HS-27A (cell line): ENCODE measurements around the gene ATP2B1.

Source experiments
- DNase-seq: peaks from one replicate; pipeline ENCODE4 v3.0.0-alpha.2; 2012; ENCODE audit warnings: low read depth, missing footprints

Gene ATP2B1

DNA sequence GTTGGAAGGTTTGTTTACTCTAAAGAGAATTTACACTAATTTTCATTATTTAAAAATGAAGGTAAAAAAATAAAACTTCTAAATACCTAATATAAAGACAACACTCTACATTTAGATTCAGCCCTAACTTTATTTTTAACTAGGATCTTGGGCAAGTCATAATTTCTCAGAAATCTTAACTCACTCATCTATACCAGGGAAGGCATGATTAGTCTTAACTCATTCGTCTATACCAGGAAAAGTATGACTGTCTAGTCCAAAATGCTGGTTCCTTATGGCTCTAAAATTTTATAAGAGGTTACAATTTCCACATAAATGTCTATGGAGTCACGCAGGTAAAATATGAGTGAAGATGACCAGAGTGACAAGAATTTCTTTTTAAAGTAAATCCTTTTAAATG is 130.1 kb downstream of the ATP2B1 start:
- no peak for DNase-seq

DNA sequence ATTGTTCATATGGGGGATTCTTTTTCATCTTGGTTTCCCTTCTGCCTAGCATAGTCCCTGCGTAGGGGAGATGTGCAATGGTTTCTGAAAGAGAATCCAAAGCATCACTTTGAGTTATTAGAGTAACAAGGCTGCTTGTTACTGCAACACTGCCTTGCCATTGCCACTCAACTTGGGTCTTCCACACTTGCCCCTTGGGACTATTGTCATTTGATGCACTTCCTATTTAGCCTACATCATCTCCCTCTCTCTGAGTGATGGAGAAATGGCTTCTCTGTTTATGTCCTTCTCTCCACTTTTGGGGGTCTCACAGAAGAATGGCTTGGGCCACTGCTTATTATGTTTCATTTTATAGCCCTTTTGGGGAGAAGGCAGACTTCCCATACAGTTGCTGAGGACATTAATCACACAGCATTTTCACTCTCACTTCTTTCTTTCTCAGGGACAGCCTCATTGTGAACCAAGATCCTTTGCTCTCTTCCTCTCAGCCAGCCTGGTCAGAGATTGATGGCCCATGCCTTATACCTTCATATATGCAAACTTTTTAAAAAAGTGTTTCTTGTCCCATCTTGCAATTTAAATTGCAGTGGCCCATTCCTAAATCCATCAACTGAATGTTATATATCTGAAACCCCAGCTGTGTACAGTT is 131.9 kb downstream of the ATP2B1 start:
- no peak for DNase-seq

DNA sequence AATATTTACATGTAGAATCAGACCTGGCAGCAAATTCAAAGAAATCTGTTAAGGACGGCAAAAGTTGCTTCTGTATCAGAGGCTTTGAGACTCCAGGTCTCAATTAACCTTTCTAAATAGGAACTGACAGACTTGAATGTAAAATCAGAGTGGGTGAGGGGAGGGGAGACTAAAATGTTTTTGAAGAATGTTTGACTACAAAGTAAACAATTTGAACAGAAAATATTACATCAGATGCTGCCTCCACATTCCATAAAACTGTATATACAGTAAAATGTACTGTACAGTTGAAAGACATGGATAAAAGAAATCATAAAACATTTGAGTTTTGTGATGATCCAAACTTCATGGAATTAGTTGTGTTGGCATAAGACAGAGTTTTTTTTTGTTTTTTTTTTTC is 133.3 kb downstream of the ATP2B1 start:
- DNase-seq, result no peak

DNA sequence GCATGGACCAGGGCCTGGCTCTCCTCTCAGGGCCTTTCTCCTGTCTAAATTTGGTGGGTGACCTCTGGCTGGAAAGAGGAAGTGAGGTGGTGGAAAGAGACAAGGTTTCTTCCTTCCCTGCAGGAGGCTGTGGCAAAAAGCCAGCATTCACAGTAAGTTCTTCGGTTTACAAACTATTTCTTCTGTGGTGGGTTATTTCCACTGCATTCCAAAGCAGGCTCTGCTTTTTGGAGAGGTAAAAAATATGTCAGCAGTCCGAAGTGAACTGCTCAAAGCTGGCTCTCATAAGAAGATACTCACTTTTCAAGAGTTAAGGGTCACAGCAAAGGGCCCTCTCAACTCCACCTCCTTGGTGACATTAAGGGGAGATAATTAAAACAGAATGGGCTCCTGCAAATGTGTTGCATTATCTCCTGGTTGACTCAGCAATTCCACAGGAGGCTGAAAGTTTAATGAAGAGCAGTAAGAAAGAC is 133.9 kb downstream of the ATP2B1 start:
- DNase-seq, result no peak

DNA sequence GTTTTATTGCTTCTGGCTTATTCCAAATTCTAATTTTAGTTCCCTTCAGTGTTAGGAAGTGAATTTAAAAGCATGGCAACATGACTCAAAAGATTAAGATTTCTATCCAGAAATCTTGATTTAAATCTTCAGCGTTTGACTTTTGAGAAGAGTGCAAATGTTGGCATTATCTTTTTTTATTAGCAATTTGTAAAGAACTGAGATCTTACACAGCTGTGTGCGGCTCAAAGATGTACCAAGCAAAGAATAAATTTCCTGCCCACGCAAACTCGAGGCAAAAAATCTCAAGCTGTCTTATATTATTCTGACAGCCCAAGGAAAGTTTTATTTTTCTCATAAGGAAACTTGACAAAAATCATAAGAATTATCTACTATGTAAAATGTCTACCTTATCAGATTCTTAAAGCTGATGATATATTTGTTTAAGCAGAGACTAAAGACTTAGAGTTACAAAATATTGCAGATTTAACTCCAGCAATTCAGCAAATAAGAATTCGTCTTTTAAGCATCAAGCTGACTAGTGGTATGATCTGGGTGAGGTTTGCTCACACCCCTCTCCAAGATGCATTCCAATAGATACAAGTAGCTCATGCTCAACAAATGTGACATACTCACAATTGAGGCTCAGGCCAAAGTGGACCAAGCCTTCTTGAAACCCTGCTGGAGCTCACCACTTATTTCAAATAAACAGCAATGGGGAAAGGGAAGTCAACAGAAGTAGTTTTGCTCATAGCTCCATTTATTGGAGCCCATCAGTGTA is 135.4 kb downstream of the ATP2B1 start:
- DNase-seq, result no peak

DNA sequence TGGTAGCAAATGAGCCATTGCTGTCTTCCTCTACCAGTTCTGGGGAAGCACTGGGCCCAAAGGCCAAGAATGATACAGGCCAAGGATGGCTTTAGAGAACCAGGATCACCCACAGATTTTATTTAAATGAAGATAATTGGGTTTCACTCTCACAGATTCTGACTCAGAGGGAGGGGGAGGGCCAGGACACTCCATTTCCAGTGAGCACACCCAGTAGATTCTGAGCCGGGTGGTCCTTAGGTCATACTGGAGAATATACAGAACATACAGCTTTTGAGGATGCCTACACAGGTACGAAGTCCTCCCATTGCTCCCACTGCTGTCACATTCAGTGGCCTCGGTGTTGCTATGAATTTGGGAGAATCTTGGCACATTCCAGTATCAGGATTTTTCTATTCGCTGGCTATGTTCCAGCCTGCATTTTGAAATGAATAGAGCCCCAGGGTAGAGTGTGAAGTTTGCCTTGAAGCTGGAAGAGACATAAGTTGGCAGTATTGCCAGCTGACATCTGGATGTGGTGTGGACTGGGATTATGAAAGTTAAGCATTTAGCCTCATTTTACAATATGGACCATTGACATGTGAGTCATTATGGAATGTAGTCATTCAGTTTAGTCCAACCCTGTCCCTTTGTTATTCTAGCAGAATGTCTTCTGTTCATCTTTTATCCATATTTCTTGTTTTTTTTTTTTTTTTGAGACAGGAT is 137.0 kb downstream of the ATP2B1 start:
- DNase-seq, result no peak

DNA sequence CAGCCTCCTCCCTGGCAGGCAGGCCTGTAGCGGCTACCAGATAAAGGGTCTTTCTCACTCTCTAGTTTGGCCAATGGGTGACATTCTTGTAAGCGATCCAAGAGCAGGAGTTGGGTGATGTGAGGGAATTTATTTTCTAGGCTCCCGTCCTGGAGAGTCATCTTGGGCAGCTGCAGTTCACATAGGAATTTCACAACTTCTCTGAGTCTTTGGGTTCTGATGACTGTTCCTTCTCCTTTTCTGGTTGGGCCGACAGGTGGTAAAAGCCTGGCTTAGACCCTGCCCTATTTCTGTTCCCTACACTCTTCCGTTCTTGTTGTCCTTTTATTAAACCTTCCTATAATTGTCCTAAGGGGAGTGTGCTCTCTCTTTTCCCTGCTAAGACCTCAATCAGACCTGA is 140.2 kb downstream of the ATP2B1 start:
- DNase-seq, result no peak

DNA sequence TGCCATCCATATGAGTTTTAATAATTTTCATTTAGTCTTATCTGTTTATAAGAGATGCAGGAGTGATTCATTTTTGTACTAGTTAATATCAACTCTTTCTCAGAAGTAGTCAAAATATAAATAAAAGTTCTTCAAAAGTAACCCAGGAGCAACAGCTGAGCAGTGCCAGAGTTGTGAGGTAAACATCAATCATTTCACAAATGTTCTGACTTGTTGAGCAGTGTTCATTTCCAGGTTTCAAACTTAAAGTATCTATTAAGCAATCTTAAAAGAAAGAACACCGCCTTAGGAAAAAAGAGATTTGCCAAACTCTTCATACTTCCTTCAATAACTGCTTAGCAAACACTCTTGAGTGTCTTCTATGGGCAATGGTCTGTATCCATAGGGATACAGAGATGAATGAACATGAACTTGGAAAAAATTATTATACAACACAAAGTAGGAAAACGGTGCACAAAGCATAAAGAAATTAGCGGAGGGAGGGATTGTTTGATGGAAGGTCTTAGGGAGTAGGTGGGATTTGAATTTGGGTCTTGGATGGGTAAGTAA is 140.9 kb downstream of the ATP2B1 start:
- no peak for DNase-seq

DNA sequence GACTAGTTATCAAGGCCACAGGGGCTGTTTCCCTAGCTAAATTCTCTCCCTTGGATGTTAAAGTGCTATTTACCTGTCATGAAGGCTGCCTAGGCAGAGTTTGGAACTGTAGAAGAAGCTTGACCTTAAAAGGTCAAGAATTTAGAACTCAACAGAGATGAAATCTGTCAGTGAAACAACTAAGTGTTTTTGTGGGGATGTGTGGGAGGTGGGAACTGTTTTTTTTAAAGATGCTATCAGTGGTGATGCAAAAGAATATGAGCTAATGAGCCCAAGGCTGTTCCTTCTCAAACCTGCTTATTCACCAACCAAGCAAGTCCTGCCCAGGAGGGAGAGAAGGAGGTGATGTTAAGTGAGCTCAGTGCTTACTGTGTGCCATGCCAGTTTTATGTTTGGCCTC is 142.0 kb downstream of the ATP2B1 start:
- DNase-seq, result no peak

DNA sequence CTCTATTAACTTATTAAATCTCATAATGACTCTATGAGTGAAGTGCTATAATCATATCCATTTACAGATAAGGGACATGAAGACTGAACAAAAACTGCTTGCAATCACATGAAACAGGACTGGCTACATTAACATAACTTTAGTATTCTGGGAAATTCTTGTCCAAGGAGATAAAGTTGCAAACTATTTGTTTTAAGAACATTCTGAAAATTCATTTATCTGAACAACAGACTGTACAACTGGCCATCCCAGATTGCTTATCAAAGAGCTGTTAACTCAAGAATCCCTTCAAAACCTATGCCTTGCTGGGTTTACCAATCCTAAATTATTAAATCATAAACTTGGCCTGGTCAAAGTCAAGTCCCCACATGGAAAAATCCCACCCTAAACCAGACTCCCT is 143.6 kb downstream of the ATP2B1 start:
- DNase-seq, result no peak

DNA sequence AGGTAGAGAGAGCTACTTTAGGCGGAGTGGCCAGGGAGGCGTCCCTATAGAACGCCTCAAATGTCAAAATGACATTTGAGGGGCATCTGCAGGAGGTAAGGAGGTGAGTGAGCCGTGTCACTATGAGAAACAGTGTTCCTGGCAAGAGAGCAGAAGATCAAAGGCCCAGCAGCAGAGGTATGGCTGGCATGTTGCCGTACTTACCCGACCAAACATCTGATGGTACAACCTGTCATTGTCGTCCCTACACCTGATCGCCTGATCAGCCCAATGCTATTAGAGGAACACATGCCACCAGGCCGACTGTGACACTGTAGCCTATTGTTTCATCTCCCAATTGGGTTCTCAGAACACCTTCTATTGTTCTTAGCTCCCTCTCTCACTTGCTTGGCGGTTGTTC is 148.9 kb downstream of the ATP2B1 start:
- DNase-seq, result no peak

DNA sequence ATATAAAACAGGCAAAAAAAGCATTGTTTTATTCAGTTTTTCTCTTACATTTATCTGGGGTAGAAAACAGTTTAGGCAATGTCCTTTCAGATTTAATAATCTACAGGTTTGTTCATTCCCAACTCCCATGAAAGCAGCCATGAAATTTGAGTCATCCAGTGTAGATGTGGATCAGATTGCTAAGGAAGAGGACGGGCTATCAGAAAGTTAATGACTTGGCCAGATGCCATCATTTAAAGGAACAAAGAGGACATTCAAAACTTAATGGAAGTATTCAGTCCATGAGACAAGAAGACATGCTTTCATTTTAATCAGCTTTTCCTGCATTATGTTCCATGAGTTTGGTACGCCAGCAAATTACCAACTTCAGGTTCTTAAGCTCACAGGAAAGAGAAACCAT is 151.7 kb downstream of the ATP2B1 start:
- DNase-seq, result no peak

DNA sequence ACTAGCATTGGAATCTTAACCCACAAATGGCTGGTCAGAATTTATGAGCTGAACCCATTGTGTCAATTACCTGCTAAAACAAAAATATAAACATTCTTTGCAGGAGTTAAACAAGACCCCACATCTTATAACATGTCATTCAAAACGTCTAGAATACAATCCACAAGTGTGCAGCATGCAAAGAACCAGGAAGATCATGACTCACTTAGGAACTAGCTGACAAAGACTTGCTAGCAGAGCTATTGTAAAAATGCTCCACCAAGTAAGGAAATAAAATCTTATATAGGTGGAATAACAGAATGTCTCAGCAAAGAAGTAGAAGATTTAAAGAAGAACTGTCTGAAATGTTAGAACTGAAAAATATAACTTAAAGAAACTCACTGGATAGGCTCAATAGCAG is 156.3 kb downstream of the ATP2B1 start:
- DNase-seq, result no peak

DNA sequence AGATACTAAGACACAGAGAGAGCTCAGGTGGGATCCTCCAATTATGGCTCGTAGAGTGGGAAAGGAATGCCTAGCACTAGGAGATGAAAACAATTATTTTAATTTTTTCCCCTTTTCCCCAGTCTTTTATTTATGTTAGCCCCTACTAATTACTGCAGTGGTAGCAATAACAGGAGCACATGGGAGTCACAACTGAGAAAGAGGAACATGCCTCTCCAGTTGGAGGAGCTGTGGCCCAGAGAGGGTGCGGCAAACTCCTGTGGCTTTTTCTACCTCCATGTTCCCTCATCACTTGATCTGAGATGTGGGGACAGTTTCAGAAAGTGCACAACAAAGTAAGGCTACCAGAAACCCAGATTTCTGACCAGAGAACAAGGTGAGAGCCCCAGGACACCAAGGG is 156.9 kb downstream of the ATP2B1 start:
- DNase-seq, result no peak

DNA sequence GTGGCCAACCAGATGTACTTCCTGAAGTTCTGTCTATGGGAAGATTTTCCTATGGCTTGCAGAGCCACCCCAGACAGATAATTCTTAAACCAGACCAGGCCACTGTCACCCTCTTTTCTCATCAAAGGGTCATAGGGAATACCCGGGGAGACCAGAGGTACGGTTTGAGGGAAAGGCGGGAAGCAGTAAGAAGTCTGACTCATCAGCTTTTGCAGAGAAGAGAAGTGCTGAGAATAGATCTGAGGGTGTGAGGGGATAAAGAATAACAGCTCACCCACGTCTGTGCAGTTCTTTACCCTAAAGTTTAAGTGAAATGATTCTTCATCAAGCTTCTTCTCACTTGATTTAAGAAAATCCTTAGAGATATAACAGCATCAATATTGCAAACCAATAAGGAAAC is 161.5 kb downstream of the ATP2B1 start:
- DNase-seq, result no peak

DNA sequence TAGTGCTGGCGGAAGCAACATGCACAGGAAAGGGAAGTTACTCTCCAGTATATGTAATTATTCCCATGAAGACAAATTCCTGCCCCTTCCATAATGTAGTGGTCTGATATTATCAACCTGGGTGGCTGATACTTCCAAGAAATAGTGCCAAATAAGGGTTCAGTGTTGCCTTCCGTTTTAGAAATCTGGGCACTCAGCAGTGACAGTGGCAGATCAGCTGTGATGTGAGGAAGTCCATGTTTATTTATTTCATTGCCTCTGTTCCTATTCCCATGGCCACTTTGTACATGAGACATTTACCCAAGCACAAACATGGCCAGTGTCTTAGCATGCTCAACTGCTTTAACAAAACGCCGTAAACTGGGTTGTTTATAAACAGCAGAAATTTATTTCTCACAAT is 162.5 kb downstream of the ATP2B1 start:
- DNase-seq, result no peak

DNA sequence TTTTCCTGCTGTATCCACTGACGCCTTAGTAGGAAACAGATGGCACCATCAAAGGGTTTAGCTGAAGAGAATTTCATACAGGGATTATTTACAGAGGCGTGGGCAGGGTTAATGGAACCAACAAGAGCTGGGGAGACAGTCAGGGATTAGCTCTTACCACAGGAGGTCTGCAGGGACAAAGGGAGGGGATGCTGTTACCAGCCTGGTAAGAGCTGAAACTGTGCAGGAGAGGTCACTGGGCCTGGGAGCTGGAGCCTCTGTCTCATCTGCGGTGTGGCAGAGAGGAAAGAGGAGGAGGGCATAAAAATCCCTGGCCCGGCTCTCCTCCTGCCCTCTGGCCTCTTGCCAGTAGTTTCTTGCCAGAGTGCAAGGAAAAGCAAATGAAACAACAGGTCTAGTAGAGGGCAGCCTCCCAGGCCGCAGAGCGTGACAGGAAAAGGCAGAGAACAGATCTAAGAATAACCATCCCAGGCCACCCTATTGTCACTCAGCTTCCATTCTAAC is 163.9 kb downstream of the ATP2B1 start:
- DNase-seq, result no peak

DNA sequence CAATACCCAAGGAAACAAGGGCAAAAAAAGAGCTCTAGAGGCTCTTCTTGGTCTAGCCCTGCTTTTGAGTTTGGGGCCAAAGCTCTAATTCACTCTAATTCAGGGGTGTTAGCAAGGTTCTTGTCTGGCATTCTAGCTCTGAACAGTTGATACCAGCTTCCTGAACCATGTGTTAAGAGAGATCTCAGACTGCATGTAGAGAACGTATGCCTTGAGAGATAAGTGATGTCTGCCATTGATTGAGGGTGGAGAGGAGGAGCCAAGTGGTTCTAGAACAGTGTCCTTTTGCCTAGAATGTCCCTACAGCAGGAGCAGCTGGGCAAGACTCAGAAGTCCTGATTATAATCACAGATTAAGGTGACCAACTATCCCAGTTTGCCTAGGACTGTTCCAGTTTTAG is 164.6 kb downstream of the ATP2B1 start:
- no peak for DNase-seq

DNA sequence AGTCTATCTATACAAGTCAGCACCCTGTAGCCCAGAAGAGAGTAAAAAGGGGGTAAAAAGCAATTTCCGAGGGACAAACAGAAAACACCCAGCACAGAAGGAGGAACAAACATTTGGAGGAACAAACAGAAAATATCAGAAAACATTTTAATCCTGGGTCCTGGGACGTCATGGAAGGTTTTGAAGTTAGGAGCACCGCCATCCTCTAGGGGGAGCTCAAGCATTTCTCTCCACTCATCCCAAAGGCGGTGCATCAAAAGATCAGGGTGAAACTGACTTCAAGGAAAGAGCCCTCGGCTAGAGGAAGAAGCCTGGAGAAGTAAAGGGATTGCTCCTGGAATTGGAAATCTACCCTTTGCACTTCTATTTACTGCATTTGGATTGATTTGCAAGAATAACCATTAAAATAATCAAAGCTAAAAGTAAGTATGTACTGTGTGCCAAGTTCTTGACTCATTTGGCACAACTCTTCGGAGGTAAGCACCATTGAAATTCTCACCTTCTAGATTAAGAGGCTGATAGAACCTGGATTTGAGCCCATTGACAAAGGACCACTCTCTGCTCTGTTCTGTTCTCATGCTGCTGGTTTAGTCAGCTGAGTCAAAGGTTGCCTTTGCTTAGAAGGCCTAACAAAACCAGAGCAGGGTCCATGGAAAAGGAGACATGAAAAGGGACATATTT is 165.6 kb downstream of the ATP2B1 start:
- DNase-seq, result no peak

DNA sequence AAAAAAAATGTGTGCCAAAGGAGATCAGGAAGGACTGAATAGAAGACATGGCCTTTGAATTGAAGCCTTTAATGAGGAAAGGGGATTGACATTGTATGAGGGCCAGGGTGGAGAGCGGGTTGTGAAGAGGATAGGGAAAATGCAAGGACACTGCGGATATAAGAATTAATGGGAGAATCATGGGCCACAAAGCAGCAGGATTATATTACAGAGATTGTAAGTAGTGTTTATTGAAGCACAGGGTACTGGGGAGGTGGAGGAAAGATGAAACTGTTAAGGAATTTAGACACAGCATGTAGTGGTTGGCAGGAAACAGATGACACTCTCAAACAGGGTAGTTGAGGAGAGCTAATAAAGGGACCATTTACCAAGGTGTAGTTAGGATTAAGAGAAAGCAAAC is 166.4 kb downstream of the ATP2B1 start:
- DNase-seq, result no peak

DNA sequence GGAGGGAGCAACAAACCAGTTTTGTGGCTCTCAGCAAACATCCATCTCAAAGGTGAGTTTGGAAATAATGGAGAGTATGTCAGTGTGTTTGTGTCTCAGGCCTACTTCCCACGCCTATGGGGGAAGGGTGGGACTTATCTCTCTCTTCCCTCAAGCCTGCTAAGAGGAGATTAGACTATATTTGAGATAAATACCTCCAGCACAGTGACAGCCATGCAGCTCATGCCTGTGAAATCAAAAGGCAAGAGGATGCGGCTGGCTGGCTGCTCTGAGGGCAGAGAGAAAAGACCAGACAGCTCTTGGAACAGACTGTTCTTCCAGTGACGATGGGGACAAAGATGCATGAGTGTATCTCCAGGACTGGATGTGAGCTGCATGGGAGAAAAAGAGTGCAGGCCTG is 168.1 kb downstream of the ATP2B1 start:
- DNase-seq, result no peak
